Memory B cell (primary cell): ENCODE results near the gene IER5L.

ENCODE experiments used
- ATAC-seq: fragments of 150-1000 bp; cut with Tn5 transposase; 2 replicates; pipeline ENCODE4 v1.10.0; 2021; ENCODE audit warnings: low read depth, mild to moderate bottlenecking, moderate library complexity
- DNase-seq, 2 donors: peaks; one replicate each; pipeline ENCODE4 v3.0.0; 2022; ENCODE audit warnings: low spot score in 2 of 2
- H3K27ac Mint-ChIP-seq: one replicate; pipeline ENCODE4 v1.8.0; 2022; ENCODE audit warnings: mild to moderate bottlenecking, moderate library complexity, mixed read lengths
- H3K27me3 Mint-ChIP-seq: one replicate; pipeline ENCODE4 v1.8.0; 2022; ENCODE audit warnings: mixed read lengths
- H3K36me3 Mint-ChIP-seq: one replicate; pipeline ENCODE4 v1.8.0; 2022; ENCODE audit warnings: mild to moderate bottlenecking, mixed read lengths
- H3K4me1 Mint-ChIP-seq: one replicate; pipeline ENCODE4 v1.8.0; 2022; ENCODE audit warnings: mixed read lengths
- H3K4me3 Mint-ChIP-seq: one replicate; pipeline ENCODE4 v1.8.0; 2022; ENCODE audit warnings: mild to moderate bottlenecking, moderate library complexity, mixed read lengths
- H3K9me3 Mint-ChIP-seq: one replicate; pipeline ENCODE4 v1.8.0; 2022; ENCODE audit warnings: mixed read lengths

The IER5L gene

GRCh38 chr9:129182122-129182521 lies 4.1 kb upstream of the IER5L start:
- DNase-seq, result no peak
- no peaks in the 10 kb centered on the region for H3K4me1 Mint-ChIP-seq
- no peak overlapping the region for H3K27ac Mint-ChIP-seq
- ATAC-seq, result no peak
- no peak overlapping the region for H3K4me3 Mint-ChIP-seq
- no peaks in the 10 kb centered on the region for H3K9me3 Mint-ChIP-seq
- H3K36me3 Mint-ChIP-seq, result no peaks in the 10 kb centered on the region
- peaks cover 13% of the 10 kb centered on the region for H3K27me3 Mint-ChIP-seq

- Mint-ChIP-seq H3K9me3 (no peaks in the 10 kb centered on the region), H3K4me3 (no peak overlapping the region), H3K4me1 (no peaks in the 10 kb centered on the region), H3K27me3 (peaks cover 13% of the 10 kb centered on the region), H3K27ac (no peak overlapping the region), H3K36me3 (no peaks in the 10 kb centered on the region)
- ATAC-seq (no peak), DNase-seq (no peak)
Measured at GRCh38 chr9:129181246-129181645, 3.2 kb upstream of the IER5L start.

GRCh38 chr9:129178568-129179382 lies 714 bp upstream of the IER5L start:
- peaks cover 2% of the 10 kb centered on the region for H3K4me1 Mint-ChIP-seq
- no peak overlapping the region for H3K4me3 Mint-ChIP-seq
- no peaks in the 10 kb centered on the region for H3K9me3 Mint-ChIP-seq
- no peaks in the 10 kb centered on the region for H3K36me3 Mint-ChIP-seq
- H3K27ac Mint-ChIP-seq, result no peak overlapping the region
- DNase-seq (no peak), ATAC-seq (no peak)
- H3K27me3 Mint-ChIP-seq, result peaks cover 9% of the 10 kb centered on the region

GRCh38 chr9:129177443-129177790 lies 644 bp downstream of the IER5L start:
- peaks cover 12% of the 10 kb centered on the region for H3K27me3 Mint-ChIP-seq
- peak; percentile 25 for ATAC-seq
- no peak overlapping the region for H3K27ac Mint-ChIP-seq
- peaks cover 2% of the 10 kb centered on the region for H3K4me1 Mint-ChIP-seq
- no peak for DNase-seq
- no peaks in the 10 kb centered on the region for H3K9me3 Mint-ChIP-seq
- H3K4me3 Mint-ChIP-seq, result peak overlapping the region; percentile 90
- H3K36me3 Mint-ChIP-seq, result no peaks in the 10 kb centered on the region

- Mint-ChIP-seq H3K27ac (no peak overlapping the region), H3K4me3 (peak overlapping the region; percentile 86), H3K9me3 (no peaks in the 10 kb centered on the region), H3K36me3 (no peaks in the 10 kb centered on the region), H3K4me1 (peaks cover 2% of the 10 kb centered on the region), H3K27me3 (peaks cover 12% of the 10 kb centered on the region)
- DNase-seq (peak; percentile 14 to 47), ATAC-seq (no peak)
Measured at GRCh38 chr9:129176701-129177442, 1.2 kb downstream of the IER5L start.

GRCh38 chr9:129175825-129176633 lies 2.0 kb downstream of the IER5L start:
- ATAC-seq (peak; percentile 4), DNase-seq (peak; percentile 31 to 50)
- Mint-ChIP-seq H3K4me1 (peaks cover 2% of the 10 kb centered on the region), H3K27me3 (peaks cover 8% of the 10 kb centered on the region), H3K9me3 (no peaks in the 10 kb centered on the region), H3K36me3 (no peaks in the 10 kb centered on the region), H3K4me3 (peak overlapping the region; percentile 86), H3K27ac (no peak overlapping the region)

GRCh38 chr9:129175515-129175824 lies 2.6 kb downstream of the IER5L start:
- Mint-ChIP-seq H3K27me3 (peaks cover 8% of the 10 kb centered on the region), H3K36me3 (no peaks in the 10 kb centered on the region), H3K9me3 (no peaks in the 10 kb centered on the region), H3K4me1 (peaks cover 2% of the 10 kb centered on the region), H3K4me3 (peak overlapping the region; percentile 86), H3K27ac (no peak overlapping the region)
- DNase-seq (no peak), ATAC-seq (no peak)

- no peak overlapping the region for H3K27ac Mint-ChIP-seq
- H3K9me3 Mint-ChIP-seq, result no peaks in the 10 kb centered on the region
- peaks cover 8% of the 10 kb centered on the region for H3K27me3 Mint-ChIP-seq
- peaks cover 2% of the 10 kb centered on the region for H3K4me1 Mint-ChIP-seq
- DNase-seq, result no peak
- no peaks in the 10 kb centered on the region for H3K36me3 Mint-ChIP-seq
- H3K4me3 Mint-ChIP-seq, result peak overlapping the region; percentile 86
- no peak for ATAC-seq
Measured at GRCh38 chr9:129174724-129175514, 3.1 kb downstream of the IER5L start.

GRCh38 chr9:129174102-129174723 lies 3.8 kb downstream of the IER5L start:
- Mint-ChIP-seq H3K4me1 (peaks cover 2% of the 10 kb centered on the region), H3K27ac (no peak overlapping the region), H3K36me3 (no peaks in the 10 kb centered on the region), H3K27me3 (peaks cover 8% of the 10 kb centered on the region), H3K4me3 (peak overlapping the region; percentile 86), H3K9me3 (no peaks in the 10 kb centered on the region)
- peak; percentile 18 for ATAC-seq
- DNase-seq, result peak; percentile 75 to 88

GRCh38 chr9:129173296-129174101 lies 4.6 kb downstream of the IER5L start:
- peak overlapping the region; percentile 39 for H3K4me3 Mint-ChIP-seq
- H3K4me1 Mint-ChIP-seq, result peaks cover 2% of the 10 kb centered on the region
- H3K27me3 Mint-ChIP-seq, result peaks cover 8% of the 10 kb centered on the region
- H3K27ac Mint-ChIP-seq, result no peak overlapping the region
- no peak for ATAC-seq
- no peak for DNase-seq
- no peaks in the 10 kb centered on the region for H3K9me3 Mint-ChIP-seq
- H3K36me3 Mint-ChIP-seq, result no peaks in the 10 kb centered on the region

GRCh38 chr9:129172816-129173215 lies 5.2 kb downstream of the IER5L start:
- Mint-ChIP-seq H3K36me3 (no peaks in the 10 kb centered on the region), H3K27ac (no peak overlapping the region), H3K4me1 (peaks cover 3% of the 10 kb centered on the region), H3K9me3 (no peaks in the 10 kb centered on the region), H3K27me3 (peaks cover 8% of the 10 kb centered on the region), H3K4me3 (no peak overlapping the region)
- DNase-seq (no peak), ATAC-seq (no peak)

- DNase-seq (no peak), ATAC-seq (no peak)
- Mint-ChIP-seq H3K4me1 (peaks cover 7% of the 10 kb centered on the region), H3K9me3 (no peaks in the 10 kb centered on the region), H3K27ac (no peak overlapping the region), H3K27me3 (peaks cover 9% of the 10 kb centered on the region), H3K36me3 (no peaks in the 10 kb centered on the region), H3K4me3 (no peak overlapping the region)
Measured at GRCh38 chr9:129171993-129172751, 5.9 kb downstream of the IER5L start.
